ENCODE measurements around the gene TRPV2. TPM values are rescaled to one million over a fixed set of nuclear protein-coding genes. Genes with fewer than 3 reads are reported as not detected.

TRPV2 gene
- total and polyA plus RNA-seq, 2 of the 4 experiments (the other 2 are of a cell fraction) = 30.8 to 32.8 TPM

- ChIA-PET CTCF (no interaction called here), POLR2A (ENCODE audit: unreplicated experiment) (no interaction called here)
- DNase-seq = no peak
- Histone ChIP-seq H3K4me1 (ENCODE audit: control insufficient read depth, insufficient read depth, low read length) (peaks cover 12% of the 10 kb centered on the region), H4K8ac (ENCODE audit: low read depth in 2 of 2, low read length in 2 of 2) (no peak overlapping the region), H3K18ac (ENCODE audit: low read depth, low read length) (no peak overlapping the region), H3K79me1 (ENCODE audit: low read depth in 1 of 2, low read length in 2 of 2) (no peaks in the 10 kb centered on the region), H3K36me3 (ENCODE audit: control insufficient read depth, insufficient read depth, low read length) (no peaks in the 10 kb centered on the region; the same call in 1 of the 2 replicates), H3K4me3 (ENCODE audit: insufficient read depth, low read depth, low read length) (no peak overlapping the region), H4K91ac (ENCODE audit: insufficient read depth, low read depth, low read length) (no peak overlapping the region), H2BK20ac (ENCODE audit: low read depth, low read length) (no peak overlapping the region), H4K5ac (ENCODE audit: low read depth, low read length) (no peak overlapping the region), H3K56ac (ENCODE audit: extremely low read depth, insufficient read depth, low read length) (no peak overlapping the region), H3K23ac (ENCODE audit: low read depth, low read length) (no peak overlapping the region), H2BK15ac (ENCODE audit: low read depth, low read length) (no peak overlapping the region), H2AK5ac (ENCODE audit: low read depth, low read length) (no peak overlapping the region), H2AK9ac (replicated peaks; ENCODE audit: low read depth, low read length, poor library complexity) (no peak overlapping the region), H3K9ac (ENCODE audit: low read depth, low read length) (no peak overlapping the region), H2BK120ac (ENCODE audit: low read depth, low read length) (no peak overlapping the region), H2BK5ac (ENCODE audit: low read depth, low read length, poor library complexity, severe bottlenecking) (no peak overlapping the region), H3K14ac (replicated peaks; ENCODE audit: low read depth, low read length) (no peak overlapping the region), H3K9me1 (ENCODE audit: insufficient read depth, low read length) (peaks cover 7% of the 10 kb centered on the region; the same call in 1 of the 2 replicates), H3K27me3 (ENCODE audit: control insufficient read depth, insufficient read depth, low read length) (no peaks in the 10 kb centered on the region), H3K9me3 (ENCODE audit: control insufficient read depth, insufficient read depth, low read length) (no peaks in the 10 kb centered on the region), H4K20me1 (ENCODE audit: insufficient read depth, low read length) (peaks cover 3% of the 10 kb centered on the region), H2AFZ (replicated peaks; ENCODE audit: low read length, poor library complexity) (no peak overlapping the region), H3K4me2 (ENCODE audit: low read depth, low read length) (no peak overlapping the region), H3K4ac (ENCODE audit: low read depth, low read length) (no peak overlapping the region), H3K27ac (ENCODE audit: insufficient read depth, low read length) (no peak overlapping the region)
- intact Hi-C loops (cut with micrococcal nuclease) (no loop called here), dilution Hi-C loops (cut with HindIII; ENCODE audit: low sequenced_read_pairs, unreplicated experiment) (no loop called here), in situ Hi-C loops (cut with MboI; ENCODE audit: low sequenced_read_pairs) (loop anchor here (5.0 kb wide), 1 partner anchor 51 kb away; no protein-coding TSS in a partner anchor)
- ATAC-seq (ENCODE audit: low read depth) = no peak
- TF ChIP-seq BHLHE40 (IDR thresholded peaks at IDR 0.05; ENCODE audit: low read depth, low read length) (no peak), SMC3 (IDR thresholded peaks at IDR 0.05; ENCODE audit: low read depth, low read length) (no peak), MXI1 (IDR thresholded peaks at IDR 0.05; ENCODE audit: borderline replicate concordance, low read depth, low read length) (no peak), RAD21 (IDR thresholded peaks at IDR 0.05; ENCODE audit: low read length) (no peak), POLR2A (IDR thresholded peaks at IDR 0.05; ENCODE audit: low read depth, low read length) (no peak), RFX5 (IDR thresholded peaks at IDR 0.05; ENCODE audit: low read depth, low read length) (no peak)
- BruUV-seq (replicated peaks) = no TSS peak
- WGBS, 2 experiments (ENCODE audit: extremely low coverage in 2 of 2, insufficient read length in 1 of 2) = 83% methylated on average over 9 of the region's 9 CpGs; no CpG with 5 or more reads in 1 of the 2 experiments
Measured at GRCh38 chr17:16466407-16466806, 51.0 kb downstream of the TRPV2 start.

Measured in IMR-90 (cell line).